ENCODE data around the gene ROPN1B. TPM values are rescaled to one million over a fixed set of nuclear protein-coding genes. Genes with fewer than 3 reads are reported as not detected.

Gene ROPN1B
- total RNA-seq, 1 experiment from 2014 or later, result not detected

DNA sequence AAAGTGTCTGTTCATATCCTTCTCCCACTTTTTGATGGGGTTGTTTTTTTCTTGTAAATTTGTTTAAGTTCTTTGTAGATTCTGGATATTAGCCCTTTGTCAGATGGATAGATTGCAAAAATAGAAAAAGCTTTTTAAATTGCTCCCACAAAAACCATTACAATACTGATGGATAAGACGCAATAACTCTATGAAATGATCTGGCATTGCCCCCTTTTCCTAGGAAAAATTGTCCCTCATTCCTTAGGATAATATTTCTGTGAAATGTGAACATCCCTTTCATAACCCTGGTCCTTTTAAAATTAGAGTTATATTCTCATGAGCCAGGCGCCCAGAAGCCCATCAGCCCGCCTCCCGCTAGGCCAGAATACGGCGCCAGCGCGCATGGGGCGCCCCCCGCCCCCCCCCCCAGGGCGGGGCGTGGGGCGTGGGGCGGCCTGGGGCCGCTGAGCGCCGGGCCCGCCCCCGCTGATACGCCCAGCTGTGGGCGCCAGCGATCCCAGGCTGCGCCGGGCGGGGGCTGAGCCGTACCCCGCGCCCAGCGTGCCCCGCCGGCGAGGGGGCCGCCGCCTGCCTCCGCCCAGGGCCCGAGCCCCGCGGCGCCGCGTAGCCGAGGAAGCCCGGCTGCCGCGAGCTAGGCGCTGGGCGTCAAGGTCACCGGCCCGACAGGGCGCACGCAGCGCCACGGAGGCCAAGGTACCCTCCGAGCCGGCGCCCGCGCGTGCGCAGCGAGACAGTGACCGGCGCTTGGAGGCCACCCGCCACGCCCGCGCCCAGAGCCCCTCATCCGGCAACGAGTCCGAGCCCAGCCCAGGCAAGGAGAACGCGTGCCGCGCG, 11.1 kb upstream of the ROPN1B start:
- ChIA-PET POLR2A (ENCODE audit: low non-redundant PET) (interaction anchor here (0.6 kb wide), 1 partner anchor 711 kb away, joined by 3 read pairs; no protein-coding TSS in a partner anchor), CTCF (no interaction called here)
- Histone ChIP-seq H3K4me3 (ENCODE audit: low read depth, low read length, poor library complexity, severe bottlenecking) (peak overlapping the region; percentile 31), H3K9me3 (ENCODE audit: low read depth, low read length, poor library complexity, severe bottlenecking) (no peaks in the 10 kb centered on the region), H3K27me3 (replicated peaks; ENCODE audit: insufficient read depth, low read depth, low read length, poor library complexity) (peaks cover 25% of the 10 kb centered on the region), H3K4me1 (ENCODE audit: insufficient read depth, low read length, poor library complexity, severe bottlenecking) (no peaks in the 10 kb centered on the region), H3K27ac (ENCODE audit: low read depth, low read length, poor library complexity, severe bottlenecking) (no peak overlapping the region), H3K36me3 (ENCODE audit: insufficient read depth, low read length, poor library complexity, severe bottlenecking) (no peaks in the 10 kb centered on the region)
- no peak for TF ChIP-seq EZH2 (IDR thresholded peaks at IDR 0.05; ENCODE audit: borderline replicate concordance, low read depth, low read length, poor library complexity, severe bottlenecking)
- TF ChIP-seq, protein P1, sequence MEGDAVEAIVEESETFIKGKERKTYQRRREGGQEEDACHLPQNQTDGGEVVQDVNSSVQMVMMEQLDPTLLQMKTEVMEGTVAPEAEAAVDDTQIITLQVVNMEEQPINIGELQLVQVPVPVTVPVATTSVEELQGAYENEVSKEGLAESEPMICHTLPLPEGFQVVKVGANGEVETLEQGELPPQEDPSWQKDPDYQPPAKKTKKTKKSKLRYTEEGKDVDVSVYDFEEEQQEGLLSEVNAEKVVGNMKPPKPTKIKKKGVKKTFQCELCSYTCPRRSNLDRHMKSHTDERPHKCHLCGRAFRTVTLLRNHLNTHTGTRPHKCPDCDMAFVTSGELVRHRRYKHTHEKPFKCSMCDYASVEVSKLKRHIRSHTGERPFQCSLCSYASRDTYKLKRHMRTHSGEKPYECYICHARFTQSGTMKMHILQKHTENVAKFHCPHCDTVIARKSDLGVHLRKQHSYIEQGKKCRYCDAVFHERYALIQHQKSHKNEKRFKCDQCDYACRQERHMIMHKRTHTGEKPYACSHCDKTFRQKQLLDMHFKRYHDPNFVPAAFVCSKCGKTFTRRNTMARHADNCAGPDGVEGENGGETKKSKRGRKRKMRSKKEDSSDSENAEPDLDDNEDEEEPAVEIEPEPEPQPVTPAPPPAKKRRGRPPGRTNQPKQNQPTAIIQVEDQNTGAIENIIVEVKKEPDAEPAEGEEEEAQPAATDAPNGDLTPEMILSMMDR (conservative IDR thresholded peaks at IDR 0.05; ENCODE audit: low read depth, low read length), result no peak
- peak; percentile 33 for DNase-seq (ENCODE audit: low spot score)
- intact Hi-C loops (cut with micrococcal nuclease; ENCODE audit: unreplicated experiment), result no loop called here
- BruUV-seq (replicated peaks), result no TSS peak

DNA sequence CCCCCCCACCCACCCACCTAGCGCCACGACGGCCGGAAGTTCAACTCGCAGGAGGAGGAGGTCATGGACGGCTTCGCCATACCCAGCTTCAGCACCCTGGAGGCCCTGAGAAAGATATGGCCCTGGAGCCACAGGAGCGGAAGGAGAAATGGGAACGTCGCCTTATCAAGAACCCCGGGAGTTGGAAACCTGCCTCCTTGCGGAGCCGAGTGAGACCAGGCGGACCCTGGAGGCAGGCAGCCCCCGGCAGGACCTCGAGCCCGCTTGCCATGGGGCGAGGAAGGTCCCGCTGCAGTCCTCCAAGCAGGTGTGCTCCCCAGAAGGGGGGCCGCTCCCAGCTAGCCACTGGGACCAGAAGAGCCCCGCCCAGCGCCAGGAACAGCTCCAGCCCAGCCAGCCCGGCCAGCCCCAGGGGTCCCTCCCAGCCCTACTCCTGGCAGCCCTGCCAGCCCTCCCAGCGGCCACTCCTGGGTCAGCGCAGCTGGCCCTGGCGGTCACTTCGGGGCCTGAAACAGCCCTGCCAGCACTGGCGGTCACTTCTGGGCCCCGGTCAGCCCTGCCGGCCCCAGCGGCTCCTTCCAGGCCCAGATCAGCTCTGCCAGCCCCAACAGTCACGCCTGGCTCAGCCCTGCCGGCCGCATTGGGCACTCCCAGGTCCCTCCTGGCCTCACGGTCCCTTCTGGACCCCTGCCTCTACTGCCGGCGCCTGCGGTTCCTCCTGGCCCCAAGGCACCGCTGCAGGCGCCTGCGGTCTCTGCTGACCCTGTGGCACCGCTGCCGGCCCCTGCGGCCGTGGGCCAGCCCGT, 10.3 kb upstream of the ROPN1B start:
- Histone ChIP-seq H3K27me3 (replicated peaks; ENCODE audit: insufficient read depth, low read depth, low read length, poor library complexity) (peaks cover 30% of the 10 kb centered on the region), H3K4me1 (ENCODE audit: insufficient read depth, low read length, poor library complexity, severe bottlenecking) (no peaks in the 10 kb centered on the region), H3K27ac (ENCODE audit: low read depth, low read length, poor library complexity, severe bottlenecking) (no peak overlapping the region), H3K36me3 (ENCODE audit: insufficient read depth, low read length, poor library complexity, severe bottlenecking) (no peaks in the 10 kb centered on the region), H3K4me3 (ENCODE audit: low read depth, low read length, poor library complexity, severe bottlenecking) (no peak overlapping the region), H3K9me3 (ENCODE audit: low read depth, low read length, poor library complexity, severe bottlenecking) (no peaks in the 10 kb centered on the region)
- TF ChIP-seq EZH2 (IDR thresholded peaks at IDR 0.05; ENCODE audit: borderline replicate concordance, low read depth, low read length, poor library complexity, severe bottlenecking), result no peak
- TF ChIP-seq, protein P1 (conservative IDR thresholded peaks at IDR 0.05; ENCODE audit: low read depth, low read length), result no peak
- no TSS peak for BruUV-seq (replicated peaks)
- POLR2A ChIA-PET (ENCODE audit: low non-redundant PET), result no interaction called here
- CTCF ChIA-PET, result no interaction called here
- peak; percentile 3 for DNase-seq (ENCODE audit: low spot score)
- intact Hi-C loops (cut with micrococcal nuclease; ENCODE audit: unreplicated experiment), result no loop called here

DNA sequence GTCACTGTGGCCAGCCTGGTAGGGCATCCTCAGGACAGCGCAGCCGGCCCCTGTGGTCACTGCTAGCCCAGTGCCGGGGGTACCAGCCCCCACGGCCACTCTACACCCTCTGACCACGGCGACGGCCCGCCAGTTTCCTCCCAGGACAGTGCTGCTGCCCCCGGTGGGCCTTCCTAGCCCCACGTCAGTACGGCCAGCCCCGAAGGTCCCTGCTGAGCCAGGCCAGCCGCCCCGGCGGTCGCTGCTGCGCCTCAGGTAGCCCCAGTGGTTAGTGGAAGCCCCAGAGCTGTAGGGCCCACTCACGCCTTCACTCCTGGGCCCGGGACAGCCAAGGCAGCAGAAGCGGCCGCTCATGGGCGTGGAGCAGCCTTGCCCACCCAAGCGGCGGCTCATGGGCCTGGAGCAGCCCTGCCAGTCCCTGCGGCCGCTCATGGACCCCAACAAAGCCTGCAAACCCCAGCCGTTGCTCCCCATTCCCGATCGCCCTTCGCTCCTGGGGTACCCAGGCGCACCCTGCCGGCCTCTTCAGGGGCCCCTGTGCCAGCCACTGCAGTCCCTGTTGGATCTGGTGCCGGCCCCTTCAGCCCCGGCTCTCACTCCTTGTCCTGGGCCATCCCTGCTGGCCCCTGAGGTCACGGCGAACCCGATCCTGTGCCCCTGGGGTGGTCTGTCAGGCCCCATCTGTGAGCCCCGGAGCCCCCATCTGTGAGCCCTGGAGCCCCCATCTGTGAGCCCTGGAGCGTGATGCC, 9.5 kb upstream of the ROPN1B start:
- no TSS peak for BruUV-seq (replicated peaks)
- H3K27me3 ChIP-seq (replicated peaks; ENCODE audit: insufficient read depth, low read depth, low read length, poor library complexity), result peaks cover 32% of the 10 kb centered on the region
- intact Hi-C loops (cut with micrococcal nuclease; ENCODE audit: unreplicated experiment), result no loop called here
- H3K4me1 ChIP-seq (ENCODE audit: insufficient read depth, low read length, poor library complexity, severe bottlenecking), result no peaks in the 10 kb centered on the region
- no peak for TF ChIP-seq EZH2 (IDR thresholded peaks at IDR 0.05; ENCODE audit: borderline replicate concordance, low read depth, low read length, poor library complexity, severe bottlenecking)
- TF ChIP-seq, protein P1 (conservative IDR thresholded peaks at IDR 0.05; ENCODE audit: low read depth, low read length), result no peak
- H3K4me3 ChIP-seq (ENCODE audit: low read depth, low read length, poor library complexity, severe bottlenecking), result no peak overlapping the region
- no peaks in the 10 kb centered on the region for H3K9me3 ChIP-seq (ENCODE audit: low read depth, low read length, poor library complexity, severe bottlenecking)
- H3K36me3 ChIP-seq (ENCODE audit: insufficient read depth, low read length, poor library complexity, severe bottlenecking), result no peaks in the 10 kb centered on the region
- H3K27ac ChIP-seq (ENCODE audit: low read depth, low read length, poor library complexity, severe bottlenecking), result no peak overlapping the region
- POLR2A ChIA-PET (ENCODE audit: low non-redundant PET), result no interaction called here
- CTCF ChIA-PET, result no interaction called here
- DNase-seq (ENCODE audit: low spot score), result no peak
